SKM-1 (cell line): Measurements from ENCODE around the gene MALRD1.

Source experiments
- DNase-seq: peaks from one replicate; lab custom pipeline; 2025; ENCODE audit not compliant: unreplicated experiment; lab: John Stamatoyannopoulos, UW

MALRD1 gene

DNA sequence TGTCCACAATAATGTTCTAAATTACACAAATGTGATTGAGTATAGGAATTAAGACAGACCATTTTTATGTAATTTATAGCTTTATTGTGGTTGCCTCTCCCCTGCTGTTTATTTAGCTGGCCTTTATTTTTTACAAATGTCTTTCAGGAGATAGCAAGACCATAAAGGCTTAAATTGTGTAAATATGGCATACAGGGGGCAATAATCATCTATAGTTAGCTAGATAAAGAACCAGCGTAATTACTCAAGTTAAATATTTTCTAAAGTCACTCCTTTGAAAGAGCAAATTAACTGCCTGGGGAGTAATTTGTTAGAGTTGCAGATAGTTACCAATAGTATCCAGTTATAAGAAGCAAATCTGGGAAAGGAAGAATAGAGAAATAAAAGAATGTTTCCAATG is at the start of gene MALRD1:
MALRD1 (plus strand) TSS at position 313 of the 400 bp plus-strand sequence. CDS start 138 bp downstream, outside the sequence.
- no peak for DNase-seq

DNA sequence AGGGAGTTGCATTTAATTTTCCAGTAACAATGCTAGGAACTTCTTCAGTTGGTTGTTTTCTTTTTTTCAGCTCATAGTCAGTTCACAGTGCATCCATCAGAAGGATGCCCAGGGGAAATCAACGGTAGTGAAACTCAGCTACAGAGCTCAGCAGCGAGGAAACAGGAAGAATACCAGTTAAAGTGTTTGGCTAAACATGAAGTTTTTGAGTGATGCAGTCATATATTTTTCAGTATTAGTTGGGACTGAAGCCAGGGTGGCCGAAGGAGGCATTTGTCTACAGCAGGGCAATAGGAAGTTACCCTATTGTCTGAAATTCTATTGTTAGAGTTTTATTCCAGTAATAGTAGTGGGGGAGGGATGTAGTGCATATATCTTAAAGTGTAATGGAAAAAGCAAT is 45.3 kb upstream of the MALRD1 start:
- DNase-seq, result no peak

DNA sequence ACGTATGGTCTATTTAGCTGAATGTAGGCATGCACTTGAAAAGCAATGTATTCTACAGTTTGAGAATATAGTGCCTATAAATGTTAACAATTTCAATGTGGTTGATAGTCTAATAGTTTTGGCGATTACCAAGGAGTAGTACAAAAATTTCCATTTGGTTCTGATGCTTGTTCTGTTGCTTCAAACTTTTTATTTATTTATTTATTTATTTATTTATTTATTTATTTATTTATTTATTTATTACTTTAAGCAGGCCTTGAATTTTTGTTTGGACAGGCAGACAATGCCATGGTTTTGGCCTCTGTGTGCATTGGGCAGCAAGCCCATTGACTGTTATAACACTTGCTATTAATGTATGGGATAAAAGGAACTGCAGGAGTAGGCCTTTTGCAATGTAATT is 36.5 kb upstream of the MALRD1 start:
- no peak for DNase-seq

DNA sequence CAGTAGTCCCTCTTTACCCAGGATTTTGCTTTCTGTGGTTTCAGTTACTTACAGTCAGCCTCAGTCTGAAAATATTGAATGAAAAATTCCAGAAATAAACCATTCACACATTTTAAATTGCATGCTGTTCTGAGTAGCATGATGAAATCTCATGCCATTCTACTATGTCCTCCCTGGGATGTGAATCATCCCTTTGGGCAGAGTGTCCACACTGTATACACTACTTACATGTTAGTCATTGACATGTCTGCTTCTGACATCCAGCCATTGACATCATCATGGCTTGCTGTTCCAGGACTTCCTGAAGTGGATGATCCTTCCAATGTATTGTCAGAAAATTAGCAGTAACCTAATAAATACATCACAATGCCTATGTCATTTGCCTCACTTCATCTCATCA is 34.6 kb upstream of the MALRD1 start:
- DNase-seq, result no peak

DNA sequence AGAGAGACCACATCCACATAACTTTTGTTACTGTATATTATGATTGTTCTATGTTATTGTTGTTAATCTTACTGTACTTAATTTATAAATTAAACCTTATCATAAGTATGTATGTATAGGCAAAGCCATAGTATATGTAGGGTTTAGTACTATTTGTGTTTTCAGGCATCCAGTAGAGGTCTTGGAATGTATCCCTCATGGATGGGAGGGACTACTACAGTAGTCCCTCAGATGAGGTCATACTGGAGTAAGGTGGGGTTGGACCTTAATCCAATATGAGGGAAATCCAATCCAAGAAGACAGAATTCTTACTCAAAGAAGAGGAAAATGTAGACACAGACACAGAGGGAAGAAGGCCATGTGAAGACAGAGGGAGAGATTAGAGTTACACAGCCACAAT is 34.1 kb upstream of the MALRD1 start:
- DNase-seq, result no peak

DNA sequence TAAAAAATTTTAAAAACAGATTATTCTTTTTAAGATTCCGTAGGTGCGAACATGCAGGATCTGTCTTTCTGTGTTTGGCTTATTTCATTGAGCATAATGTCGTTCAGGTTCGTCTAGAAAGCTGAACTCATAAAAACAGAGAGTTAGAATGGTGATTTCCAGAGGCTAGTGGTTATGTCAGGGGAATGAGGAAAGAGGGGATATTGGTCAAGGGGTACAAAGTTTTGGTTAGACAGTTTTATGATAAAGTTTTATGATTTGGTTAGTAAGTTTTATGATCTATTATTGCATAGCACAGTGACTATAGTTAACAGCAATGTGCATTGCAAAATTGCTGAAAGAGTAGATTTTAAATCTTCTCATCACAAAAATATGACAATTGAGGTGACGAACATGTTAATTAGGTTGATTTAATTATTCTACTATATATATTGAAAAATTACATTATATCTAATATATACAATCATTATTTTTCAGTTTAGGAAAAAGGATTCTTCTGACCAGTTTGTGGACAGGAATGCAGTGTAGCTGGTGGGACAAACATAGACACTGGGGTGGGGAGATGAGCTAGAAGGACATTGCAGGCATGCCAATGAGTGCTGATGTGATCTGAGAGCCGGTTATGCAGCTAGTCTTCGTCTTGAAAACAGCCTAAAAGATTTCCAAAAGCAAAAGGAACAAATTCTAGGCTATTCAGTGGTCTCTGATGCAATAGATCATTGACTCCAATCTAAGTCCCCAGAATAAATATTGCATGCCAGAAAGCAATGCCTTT is 31.3 kb upstream of the MALRD1 start:
- no peak for DNase-seq

DNA sequence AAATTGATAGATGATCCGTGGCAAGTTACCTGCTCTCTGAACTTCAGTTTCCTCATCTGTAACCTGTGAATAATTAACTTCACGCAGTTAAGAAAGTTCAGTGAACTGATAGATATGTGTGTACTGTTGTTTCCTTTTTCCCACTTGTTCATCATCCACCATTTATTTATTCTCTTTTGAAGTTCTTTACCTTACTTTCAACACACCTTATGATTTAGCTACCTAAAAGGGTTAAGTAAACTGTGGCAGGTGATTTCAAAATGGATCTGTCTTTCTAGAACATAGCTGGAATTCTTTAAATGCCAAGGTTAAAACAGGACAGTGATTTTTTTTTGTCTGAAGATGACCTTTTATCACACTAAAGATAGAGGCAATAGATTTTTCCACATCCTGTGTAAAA is 27.4 kb upstream of the MALRD1 start:
- no peak for DNase-seq

DNA sequence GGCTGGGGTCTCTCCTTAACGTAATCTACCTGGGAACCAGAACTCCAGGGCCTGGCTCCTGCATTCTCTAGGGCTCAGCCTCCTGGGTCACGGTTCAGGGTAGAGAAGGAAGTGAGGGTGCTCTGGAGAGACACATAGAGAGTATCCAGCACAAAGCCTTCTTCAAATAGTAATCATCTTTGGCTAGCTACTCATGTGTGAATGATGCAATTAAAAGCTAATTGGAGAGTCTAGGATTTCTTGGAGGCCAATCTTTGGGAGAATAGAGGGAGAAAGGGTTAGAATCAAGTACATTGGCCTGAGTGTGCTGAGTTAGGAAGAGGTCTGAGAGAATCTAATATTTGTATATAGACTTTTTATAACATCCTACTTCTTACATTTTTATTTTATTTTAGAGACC is 24.0 kb upstream of the MALRD1 start:
- no peak for DNase-seq

DNA sequence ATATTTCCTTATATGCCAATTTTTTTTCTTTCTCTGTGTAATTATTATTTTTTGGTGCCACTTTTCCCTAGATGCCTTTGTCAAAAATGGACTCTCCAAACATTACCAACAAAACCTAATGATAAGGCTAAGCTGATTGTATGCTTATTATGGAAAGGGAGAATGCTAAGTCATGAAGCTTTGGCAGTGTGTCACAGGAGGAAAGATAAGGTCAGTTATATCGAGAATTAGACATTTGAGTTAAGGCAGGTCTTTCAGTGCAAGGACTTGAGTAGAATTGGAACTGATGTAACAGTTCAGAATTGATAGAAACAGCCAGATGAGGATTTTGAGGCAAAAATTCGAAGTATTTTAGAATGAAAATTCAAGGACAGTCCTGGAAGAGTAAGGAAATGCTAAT is 16.8 kb upstream of the MALRD1 start:
- DNase-seq, result no peak

DNA sequence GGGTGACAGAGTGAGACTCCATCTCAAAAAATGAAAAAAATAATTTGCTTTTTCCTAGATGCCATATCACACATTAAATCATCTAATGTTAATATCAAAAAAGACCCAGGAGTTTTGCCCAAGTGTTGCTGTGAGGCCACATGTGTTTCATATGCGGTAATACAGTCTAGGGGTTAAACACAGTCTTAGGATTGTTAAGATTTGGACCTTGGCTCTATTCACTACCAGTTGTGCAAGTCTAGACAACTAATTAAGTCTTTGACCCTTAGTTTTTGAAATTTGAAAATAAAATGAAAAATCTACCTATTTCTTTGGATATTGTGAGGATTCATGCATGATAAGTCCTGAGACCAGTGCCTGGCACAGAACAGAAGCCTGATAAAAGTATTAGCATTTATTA is 14.9 kb upstream of the MALRD1 start:
- DNase-seq, result no peak

DNA sequence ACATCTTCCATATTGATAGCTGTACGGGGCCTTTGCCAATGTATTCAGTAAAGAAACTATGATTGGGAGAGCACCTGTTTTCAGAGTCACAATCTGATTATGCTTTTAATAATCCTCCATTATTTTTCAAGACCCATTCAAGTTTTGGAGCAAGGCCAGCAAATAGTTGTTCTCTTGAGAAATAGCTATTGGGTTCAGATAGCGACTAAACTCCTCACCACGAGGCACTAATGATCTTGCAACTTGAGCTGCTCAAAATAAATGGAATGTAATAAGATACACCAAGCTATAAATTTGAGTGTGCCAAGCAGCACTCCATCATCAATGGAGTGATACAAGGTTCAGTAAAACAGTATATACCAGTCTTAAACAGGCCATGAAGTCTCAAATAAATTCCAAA is 7.4 kb upstream of the MALRD1 start:
- no peak for DNase-seq

DNA sequence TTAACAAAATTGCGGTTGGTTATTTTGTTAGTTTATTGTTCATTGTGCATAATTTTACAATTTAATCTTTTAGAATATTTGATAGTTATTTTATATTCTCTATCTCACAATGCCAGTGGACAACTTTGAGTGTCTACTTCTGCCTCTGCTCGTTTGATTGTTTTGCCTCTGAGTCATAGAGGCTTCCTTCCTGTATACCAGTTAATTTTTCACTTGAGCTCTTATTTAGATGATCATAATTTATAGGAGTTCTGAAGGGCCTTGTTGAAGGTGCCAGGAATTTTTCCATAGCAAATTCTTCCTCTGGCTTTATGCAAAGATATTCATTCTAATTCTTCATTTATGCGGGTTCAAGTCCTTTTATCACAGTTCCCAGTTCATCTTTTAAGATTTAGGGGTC is 5.2 kb upstream of the MALRD1 start:
- no peak for DNase-seq

DNA sequence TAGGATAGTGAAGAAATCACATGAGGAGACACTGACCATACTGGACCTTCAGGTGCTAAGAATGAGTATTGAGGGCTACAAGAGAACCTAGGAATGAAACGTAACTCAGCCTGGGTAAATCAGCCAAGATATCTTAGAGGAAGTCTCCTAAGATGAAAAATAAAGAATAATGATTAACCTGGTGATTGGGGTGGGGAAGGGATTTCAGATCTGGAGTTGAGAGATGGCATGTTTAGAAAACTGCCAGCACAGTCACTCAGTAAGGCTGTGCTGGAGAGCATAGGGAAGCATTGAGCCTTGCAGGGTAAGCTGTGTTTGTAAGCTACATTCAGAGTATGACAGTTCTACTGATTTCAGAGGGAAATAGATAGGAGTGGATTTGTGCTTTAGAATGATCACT is 1.9 kb upstream of the MALRD1 start:
- no peak for DNase-seq

DNA sequence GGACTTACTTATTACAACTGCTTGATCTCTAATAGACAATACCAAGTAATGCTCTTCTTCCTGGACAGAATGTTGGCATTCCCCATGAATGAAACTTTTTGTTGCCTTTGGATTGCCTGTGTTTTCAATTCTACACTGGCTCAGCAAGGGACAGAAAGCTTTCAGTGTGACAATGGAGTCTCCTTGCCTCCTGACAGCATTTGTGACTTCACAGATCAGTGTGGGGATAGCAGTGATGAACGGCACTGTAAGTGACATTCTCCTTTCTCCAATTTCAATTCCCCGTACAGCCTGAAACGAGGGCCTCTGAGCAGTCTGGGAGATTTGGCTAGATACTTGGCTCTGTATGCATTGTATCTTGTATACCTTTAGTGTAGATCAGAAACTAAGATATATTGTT is 290 bp downstream of the MALRD1 start:
- DNase-seq, result no peak

DNA sequence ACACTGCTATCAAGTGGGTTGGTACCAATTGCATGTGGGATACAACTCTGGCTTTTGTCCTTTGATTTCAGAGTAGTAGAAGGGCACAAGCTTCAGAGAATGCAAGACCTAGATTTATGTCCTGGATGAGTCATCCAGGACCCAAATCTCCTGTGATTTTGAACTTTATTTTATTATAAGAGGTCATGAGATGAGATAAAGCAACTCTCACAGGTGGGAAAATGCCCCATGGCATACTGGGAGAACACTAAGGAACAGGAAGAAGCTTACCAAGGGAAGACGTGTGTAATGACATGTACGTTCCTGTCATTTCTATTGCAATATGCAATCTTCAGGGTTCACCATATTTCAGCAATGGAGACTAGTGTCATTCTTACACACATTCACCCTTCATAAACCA is 966 bp downstream of the MALRD1 start:
- DNase-seq, result no peak

DNA sequence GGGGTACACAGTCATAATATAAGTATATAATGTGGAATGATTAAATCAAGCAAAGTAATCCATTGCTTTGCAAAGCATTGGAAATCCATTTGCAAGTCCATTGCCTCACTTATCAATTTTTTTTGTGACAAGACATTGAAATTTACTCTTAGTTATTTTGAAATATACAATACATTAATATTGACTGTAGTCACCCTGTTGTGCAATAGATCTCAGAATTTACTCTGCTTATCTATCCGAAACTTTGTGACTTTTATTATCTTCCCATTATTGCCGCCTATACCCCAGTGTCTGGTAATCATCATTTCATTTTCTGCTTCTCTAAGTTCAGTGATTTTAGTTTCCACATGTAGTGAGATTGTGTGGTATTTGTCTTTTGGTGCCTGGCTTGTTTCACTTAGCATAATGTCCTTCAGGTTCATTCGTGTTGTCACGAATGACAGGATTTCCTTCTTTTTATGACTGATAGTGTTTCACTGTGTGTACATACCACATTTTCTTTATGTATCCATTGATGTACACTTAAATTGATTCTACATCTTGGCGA is 5.8 kb downstream of the MALRD1 start:
- no peak for DNase-seq

DNA sequence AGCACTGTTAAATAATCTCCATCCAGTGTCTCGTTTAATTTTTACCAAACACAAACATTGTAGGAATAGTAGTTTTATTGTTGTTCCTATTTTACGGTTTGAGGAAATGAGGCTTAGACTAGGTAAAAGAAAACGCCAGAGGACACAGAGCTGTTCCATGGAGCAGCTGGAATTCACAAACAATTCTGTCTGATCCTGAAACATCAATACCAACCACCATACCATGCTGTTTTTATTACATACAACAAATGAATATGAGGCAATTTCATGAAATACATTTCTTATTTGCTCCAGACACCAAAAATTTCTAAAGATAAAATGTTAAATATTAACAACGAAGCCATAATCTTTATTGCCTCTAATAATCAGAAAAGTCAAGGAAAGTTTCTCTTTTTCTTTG is 9.4 kb downstream of the MALRD1 start:
- no peak for DNase-seq

DNA sequence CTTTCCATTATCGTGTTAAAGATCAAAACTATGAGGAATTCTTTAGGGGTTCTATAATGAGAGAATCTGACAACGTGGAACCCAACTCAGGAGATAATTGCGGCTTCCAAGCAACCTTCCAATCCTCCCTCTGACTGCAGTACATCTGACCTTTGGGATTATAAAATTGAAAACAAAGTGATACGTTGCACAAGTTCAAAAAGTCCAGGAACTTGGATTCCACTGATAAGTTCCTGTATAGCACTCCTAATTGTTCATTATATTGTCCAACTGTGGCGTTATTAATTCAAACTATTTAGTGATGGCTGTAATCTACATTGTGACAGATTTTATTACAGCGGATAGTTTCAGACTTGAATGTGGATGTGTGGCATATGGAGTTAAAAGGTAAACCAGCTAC is 15.4 kb downstream of the MALRD1 start:
- DNase-seq, result no peak

DNA sequence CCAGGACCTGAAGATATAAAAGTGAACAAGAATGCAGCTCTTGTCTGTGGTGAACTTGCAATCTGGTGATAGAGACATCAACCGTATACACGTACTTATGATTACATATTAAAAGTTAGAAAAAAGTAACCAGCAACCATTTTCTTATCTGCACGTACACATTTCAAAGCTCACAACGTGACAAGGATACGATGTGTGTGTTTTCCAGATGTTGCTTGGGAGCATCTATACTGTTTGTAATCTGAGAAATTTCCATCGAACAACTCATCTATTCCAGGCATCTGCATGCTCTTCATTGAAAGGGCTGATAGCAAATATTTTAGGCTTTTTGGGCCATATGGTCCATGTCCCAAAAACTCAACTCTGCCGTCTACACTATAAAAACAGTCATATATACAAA is 23.3 kb downstream of the MALRD1 start:
- DNase-seq, result no peak

DNA sequence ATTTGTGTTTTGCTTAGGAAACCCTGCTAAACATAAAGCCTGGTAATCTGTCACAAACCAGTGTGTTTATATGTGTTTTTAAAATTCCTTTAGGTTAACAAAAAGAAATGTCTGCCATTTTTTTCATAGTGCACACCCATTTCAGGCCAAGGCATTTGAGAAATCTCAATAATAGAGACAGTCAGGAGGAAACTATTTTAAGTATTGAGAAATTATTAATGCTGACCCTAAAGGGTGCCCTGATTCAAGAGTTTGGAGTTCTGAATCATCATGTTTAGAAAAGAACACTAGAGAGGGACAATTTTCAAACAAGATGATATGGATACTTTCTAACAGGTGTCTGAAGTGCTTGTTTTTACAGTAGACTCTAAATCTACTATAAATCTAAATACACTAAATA is 28.7 kb downstream of the MALRD1 start:
- no peak for DNase-seq

DNA sequence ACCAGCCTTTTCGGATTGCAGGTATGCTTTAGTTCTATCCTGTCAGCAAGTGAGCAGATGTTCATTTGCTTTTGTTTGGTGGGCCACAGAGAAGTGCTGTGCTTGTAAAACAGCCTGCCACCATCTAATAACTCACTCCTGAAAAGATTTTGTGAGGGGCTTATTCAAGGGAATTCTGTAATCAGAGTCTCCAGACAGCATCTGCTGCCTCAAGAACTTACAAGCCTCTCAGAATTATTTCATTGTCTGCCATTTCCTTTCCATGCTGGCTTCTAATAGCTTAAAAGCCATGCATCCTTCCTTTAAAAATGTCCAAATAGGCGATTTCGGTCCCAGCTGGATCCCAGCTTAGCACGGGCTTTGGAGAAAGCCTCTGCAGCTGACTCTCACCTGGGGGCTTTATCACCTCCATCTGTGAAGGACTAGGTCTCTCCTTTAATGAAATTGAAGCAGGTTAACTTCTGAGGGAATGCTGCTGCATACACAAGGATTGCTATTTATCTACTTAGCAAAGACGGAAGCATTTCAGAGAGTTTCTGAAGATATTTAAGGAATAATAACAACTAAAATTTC is 48.0 kb downstream of the MALRD1 start:
- DNase-seq, result no peak

DNA sequence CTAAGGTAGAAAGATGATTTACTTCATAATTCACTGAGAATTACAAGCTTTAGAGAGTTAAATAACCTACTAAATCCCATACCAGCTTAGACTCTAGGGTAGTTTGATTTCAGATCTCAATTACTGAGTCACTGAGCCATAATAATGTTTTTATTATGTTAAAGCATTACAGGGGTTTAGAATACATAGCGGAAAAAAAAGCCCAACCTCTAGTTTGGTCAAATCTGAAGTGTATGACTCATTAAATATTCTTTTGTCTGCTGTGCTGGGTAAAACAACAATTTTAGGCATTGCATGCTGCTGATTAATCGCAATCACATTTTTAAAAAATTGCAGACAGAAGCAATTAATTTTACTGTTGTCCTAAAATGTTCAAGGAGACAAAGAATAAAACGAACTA is 48.5 kb downstream of the MALRD1 start:
- DNase-seq, result no peak

DNA sequence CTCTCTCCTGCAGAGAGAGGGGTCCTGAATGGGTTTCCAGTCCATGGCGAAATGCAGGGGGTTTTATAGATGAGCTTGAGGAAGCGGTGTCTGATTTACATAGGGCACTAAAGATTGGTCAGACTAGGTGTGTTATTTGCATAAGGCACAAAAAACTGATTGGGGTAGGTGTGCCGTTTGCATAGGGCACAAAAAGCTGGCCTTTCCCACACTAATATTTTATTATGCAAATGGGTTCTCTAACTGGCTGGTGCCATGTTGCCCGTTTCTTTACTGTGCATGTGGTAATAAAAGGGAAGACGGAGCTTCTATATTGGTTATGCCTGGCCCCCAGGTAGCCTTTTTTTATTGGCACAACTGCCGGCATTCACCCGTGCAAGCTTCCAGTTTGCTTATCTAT is 50.2 kb downstream of the MALRD1 start:
- no peak for DNase-seq
